Heart left ventricle (tissue), 16 donors: ENCODE measurements around the gene ITGBL1. TPM values are rescaled to one million over a fixed set of nuclear protein-coding genes. Genes with fewer than 3 reads are reported as not detected.

Experiments used
- ATAC-seq, 4 donors: fragments of 200-7000 bp; cut with Tn5 transposase; one replicate each; pipeline ENCODE4 v1.9.1; 2020 to 2022; ENCODE audit warnings: moderate library complexity in 4 of 4, mild to moderate bottlenecking in 3 of 4, moderate number of reproducible peaks in 1 of 4
- DNase-seq, 5 donors: peaks; one replicate each; pipeline ENCODE4 v3.0.0-alpha.2; 2020
- H3K27ac ChIP-seq, 12 donors: fragments of 200-600 bp; sonication (generic) in 4 of 12; one replicate each; pipeline versions ENCODE4 v1.5.0 to v1.8.0; 2016 to 2022; ENCODE audit warnings: mild to moderate bottlenecking in 2 of 12
- H3K27me3 ChIP-seq, 9 donors: fragments of 200-600 bp; sonication (generic) in 2 of 9; one replicate each; pipeline versions ENCODE4 v1.5.1 to v1.8.0; 2016 to 2022; ENCODE audit warnings: mild to moderate bottlenecking in 3 of 9
- H3K36me3 ChIP-seq, 9 donors: fragments of 200-600 bp; sonication (generic) in 2 of 9; one replicate each; pipeline versions ENCODE4 v1.5.0 to v1.8.0; 2018 to 2022; ENCODE audit warnings: mild to moderate bottlenecking in 2 of 9
- H3K4me1 ChIP-seq, 12 donors: fragments of 200-600 bp; sonication (generic) in 4 of 12; one replicate each; pipeline versions ENCODE4 v1.5.0 to v1.8.0; 2016 to 2022; ENCODE audit warnings: mild to moderate bottlenecking in 3 of 12
- H3K4me3 ChIP-seq, 12 donors: fragments of 200-600 bp; sonication (generic) in 4 of 12; one replicate each; pipeline versions ENCODE4 v1.5.0 to v1.8.0; 2017 to 2022; ENCODE audit warnings: mild to moderate bottlenecking in 9 of 12, moderate library complexity in 4 of 12
- H3K9me3 ChIP-seq, 12 donors: fragments of 200-600 bp; sonication (generic) in 4 of 12; one replicate each; pipeline versions ENCODE4 v1.5.0 to v1.8.0; 2016 to 2022; ENCODE audit warnings: mild to moderate bottlenecking in 1 of 12
- POLR2A ChIP-seq, 2 donors: fragments of 450-650 bp; IDR thresholded peaks; one replicate each; pipeline ENCODE4 v1.6.1; 2017; ENCODE audit warnings: antibody characterized with exemption in 2 of 2, mild to moderate bottlenecking in 2 of 2, moderate library complexity in 2 of 2
- WGBS, 4 donors: extraction: QIAGEN DNeasy Blood & Tissue Kit in 2 of 4; methylation state at CpG; one replicate each; pipeline versions ENCODE4 v1.1.5 to v1.1.7; 2013 to 2018; 5-methylcytosine and 5-hydroxymethylcytosine counted together
- intact Hi-C, 10 donors: fragments of 100-400 bp; cut with DNase I; formaldehyde crosslinking; loops; one replicate each; pipeline versions ENCODE4 v1.11.1 to v1.14.2; 2022
- polyA plus RNA-seq, 2 donors: library from polyadenylated mRNA; stranded (reverse); fragments of 200-250 nt; gene quantifications; one replicate each; pipeline ENCODE4 v1.2.3, GENCODE V29; 2013
- total RNA-seq, 9 donors: library from RNA; depleted of rRNA in 2 of 9; stranded (reverse); fragments of >200 nt in 2 of 9; fragmentation: NEBNext Ultra II Directional in 3 of 9; extraction: Animal tissue kit (Norgen Biotek cat#: 25700) in 3 of 9; gene quantifications; one replicate each; pipeline versions ENCODE4 v1.1.0 to v1.2.4, GENCODE V29; 2016 to 2023
- TF ChIP-seq, protein P1 (sequence below), 12 donors: fragments of 200-600 bp; sonication (generic) in 4 of 12; IDR thresholded peaks; one replicate each; pipeline versions ENCODE4 v1.5.0 to v1.8.0; 2018 to 2022; ENCODE audit warnings: antibody characterized with exemption in 12 of 12, mild to moderate bottlenecking in 5 of 12
- donor health status: ischemic (EF 13 %, LVEDD 7.1; RV severe dilation, severe dysfunction).
- donor health status: healthy with polysubstance abuse.
- donor health status: DM: no; HTN: yes; CAD: no.
- donor health status: DM: no; HTN: no; CAD: no.
- donor health status: ischemic (EF 25% LVEDD 6.9; RV normal size, moderate dysfunction).
- donor health status: ischemic (EF 25% LVEDD 5.7; RV mildly dilated, moderate dysfunction).
- donor health status: healthy.
- donor health status: DM: yes; HTN: yes; CAD: no.
- donor health status: ischemic (EF 35%, LVEDD 5.7; RV mildly dilated, moderate dysfunction).
- donor health status: nonischemic (EF 11% LVEDD 7.7; RV severe dilation, severe dysfunction).
- donor health status: DM: yes; HTN: yes; CAD: no.
- donor health status: PGD.
- donor health status: ischemic (EF 29% LVEDD 5.4; RV normal size, mild dysfunction).
- donor health status: nonischemic (EF 23%, LVEDD 6.1; RV moderate dilation, normal function).

ITGBL1 gene
- total and polyA plus RNA-seq, 11 donors = 0.15 to 5.9 (median 2.5) TPM

- no peak for TF ChIP-seq POLR2A (IDR thresholded peaks at IDR 0.05)
- TF ChIP-seq, protein P1, sequence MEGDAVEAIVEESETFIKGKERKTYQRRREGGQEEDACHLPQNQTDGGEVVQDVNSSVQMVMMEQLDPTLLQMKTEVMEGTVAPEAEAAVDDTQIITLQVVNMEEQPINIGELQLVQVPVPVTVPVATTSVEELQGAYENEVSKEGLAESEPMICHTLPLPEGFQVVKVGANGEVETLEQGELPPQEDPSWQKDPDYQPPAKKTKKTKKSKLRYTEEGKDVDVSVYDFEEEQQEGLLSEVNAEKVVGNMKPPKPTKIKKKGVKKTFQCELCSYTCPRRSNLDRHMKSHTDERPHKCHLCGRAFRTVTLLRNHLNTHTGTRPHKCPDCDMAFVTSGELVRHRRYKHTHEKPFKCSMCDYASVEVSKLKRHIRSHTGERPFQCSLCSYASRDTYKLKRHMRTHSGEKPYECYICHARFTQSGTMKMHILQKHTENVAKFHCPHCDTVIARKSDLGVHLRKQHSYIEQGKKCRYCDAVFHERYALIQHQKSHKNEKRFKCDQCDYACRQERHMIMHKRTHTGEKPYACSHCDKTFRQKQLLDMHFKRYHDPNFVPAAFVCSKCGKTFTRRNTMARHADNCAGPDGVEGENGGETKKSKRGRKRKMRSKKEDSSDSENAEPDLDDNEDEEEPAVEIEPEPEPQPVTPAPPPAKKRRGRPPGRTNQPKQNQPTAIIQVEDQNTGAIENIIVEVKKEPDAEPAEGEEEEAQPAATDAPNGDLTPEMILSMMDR (IDR thresholded peaks at IDR 0.05) = no peak
- no peak for ATAC-seq
- Histone ChIP-seq H3K27ac (no peak overlapping the region), H3K27me3 (no peaks in the 10 kb centered on the region), H3K4me3 (no peak overlapping the region), H3K9me3 (no peaks in the 10 kb centered on the region), H3K4me1 (no peaks in the 10 kb centered on the region), H3K36me3 (no peaks in the 10 kb centered on the region)
- intact Hi-C loops = no loop called here
- no peak for DNase-seq
- 78 to 85% (median 80%) methylated on average over 5 of the region's 5 CpGs for whole genome bisulfite sequencing, 4 donors
Measured at GRCh38 chr13:101611491-101612475, 159.3 kb downstream of the ITGBL1 start.

- no peak overlapping the region for H3K4me3 ChIP-seq
- WGBS, 4 donors = 14 to 43% (median 21%) methylated on average over 7 of the region's 7 CpGs
- DNase-seq = peak in 1 of 5 donors; percentile 27
- H3K4me1 ChIP-seq = no peaks in the 10 kb centered on the region
- intact Hi-C loops = no loop called here
- H3K27me3 ChIP-seq = no peaks in the 10 kb centered on the region
- H3K9me3 ChIP-seq = no peaks in the 10 kb centered on the region
- ATAC-seq = peak in 2 of 4 donors; percentile 44 to 66
- H3K27ac ChIP-seq = no peak overlapping the region
- TF ChIP-seq, protein P1 (IDR thresholded peaks at IDR 0.05) = no peak
- TF ChIP-seq POLR2A (IDR thresholded peaks at IDR 0.05) = no peak
- H3K36me3 ChIP-seq = no peaks in the 10 kb centered on the region
Measured at GRCh38 chr13:101612735-101613134, 160.3 kb downstream of the ITGBL1 start.

DNA sequence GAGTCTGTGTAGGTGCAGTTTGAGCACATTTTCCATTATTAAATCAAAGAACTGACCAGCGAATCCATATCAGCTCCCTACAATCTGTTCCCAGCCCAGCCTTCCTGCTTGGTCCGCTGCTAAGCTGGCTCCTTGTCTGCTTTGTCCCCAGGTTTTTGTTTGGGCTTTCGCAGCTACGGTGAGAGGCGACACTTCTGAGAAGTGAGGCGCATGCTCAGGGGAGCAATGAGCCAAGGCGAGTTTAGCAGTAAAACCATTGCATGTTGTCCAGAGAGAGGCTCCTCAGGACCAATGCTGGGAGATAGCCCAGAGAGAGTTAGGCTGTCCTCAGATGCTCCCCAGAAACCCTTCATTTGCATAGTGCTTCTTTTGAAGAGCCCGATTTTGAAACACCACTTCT is 162.0 kb downstream of the ITGBL1 start:
- intact Hi-C loops = no loop called here
- TF ChIP-seq, protein P1 (IDR thresholded peaks at IDR 0.05) = no peak
- TF ChIP-seq POLR2A (IDR thresholded peaks at IDR 0.05) = no peak
- WGBS, 4 donors = 70 to 79% (median 75%) methylated on average over 8 of the region's 8 CpGs
- Histone ChIP-seq H3K27me3 (no peaks in the 10 kb centered on the region), H3K27ac (no peak overlapping the region), H3K4me1 (no peaks in the 10 kb centered on the region), H3K9me3 (no peaks in the 10 kb centered on the region), H3K36me3 (no peaks in the 10 kb centered on the region), H3K4me3 (no peak overlapping the region)
- DNase-seq (no peak), ATAC-seq (no peak)

DNA sequence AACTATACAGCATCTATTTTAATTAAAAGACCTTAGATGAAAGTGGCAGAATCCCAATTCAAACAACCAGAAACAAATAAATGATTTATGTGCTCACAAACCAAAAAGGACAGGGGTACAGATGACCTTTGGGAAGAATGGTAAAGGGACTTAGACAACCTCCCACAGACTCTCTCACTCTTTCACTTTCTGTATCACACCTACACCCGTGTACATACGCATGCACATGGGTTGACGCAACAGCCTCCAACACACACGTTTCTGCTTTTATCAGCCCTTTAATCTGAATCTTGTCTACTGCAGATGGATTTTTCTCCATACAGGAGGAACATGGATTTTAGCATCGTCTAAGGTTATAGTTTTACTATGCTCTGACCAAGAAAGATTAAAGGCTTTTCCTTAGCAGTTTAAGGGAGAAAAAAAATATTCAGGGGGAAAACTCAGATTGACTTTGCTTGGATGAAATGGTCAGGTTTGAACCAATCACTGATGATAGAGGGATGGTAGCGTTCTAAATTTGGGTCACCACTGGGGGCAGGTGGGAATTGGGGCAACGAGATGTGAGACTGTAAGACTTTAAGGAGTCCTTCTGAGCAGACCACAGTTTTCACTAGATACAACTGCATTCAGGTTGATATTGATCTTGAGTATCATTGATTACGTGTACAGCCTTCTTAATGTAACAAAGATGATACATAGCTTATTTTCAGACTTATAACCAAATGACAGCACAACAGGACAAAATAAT is 166.1 kb downstream of the ITGBL1 start:
- DNase-seq (no peak), ATAC-seq (no peak)
- Histone ChIP-seq H3K27me3 (no peaks in the 10 kb centered on the region), H3K27ac (no peak overlapping the region), H3K9me3 (no peaks in the 10 kb centered on the region), H3K36me3 (no peaks in the 10 kb centered on the region), H3K4me3 (no peak overlapping the region), H3K4me1 (peaks cover 0 to 3% (median 0%) of the 10 kb centered on the region in 12 donors)
- TF ChIP-seq POLR2A (IDR thresholded peaks at IDR 0.05) = no peak
- TF ChIP-seq, protein P1 (IDR thresholded peaks at IDR 0.05) = no peak
- intact Hi-C loops = no loop called here
- WGBS, 4 donors = 77 to 86% (median 81%) methylated on average over 8 of the region's 8 CpGs
